Heart left ventricle (tissue), 13 donors: Measurements from ENCODE around the gene FZR1.

Experiments
- POLR2A ChIP-seq, 2 donors: fragments of 450-650 bp; IDR thresholded peaks; one replicate each; pipeline ENCODE4 v1.6.1; 2017; ENCODE audit warnings: antibody characterized with exemption in 2 of 2, mild to moderate bottlenecking in 2 of 2, moderate library complexity in 2 of 2
- TF ChIP-seq, protein P1 (sequence below), 12 donors: fragments of 200-600 bp; sonication (generic) in 4 of 12; IDR thresholded peaks; one replicate each; pipeline versions ENCODE4 v1.5.0 to v1.8.0; 2018 to 2022; ENCODE audit warnings: antibody characterized with exemption in 12 of 12, mild to moderate bottlenecking in 5 of 12
- donor health status: ischemic (EF 13 %, LVEDD 7.1; RV severe dilation, severe dysfunction).
- donor health status: DM: no; HTN: yes; CAD: no.
- donor health status: DM: no; HTN: no; CAD: no.
- donor health status: ischemic (EF 25% LVEDD 6.9; RV normal size, moderate dysfunction).
- donor health status: ischemic (EF 25% LVEDD 5.7; RV mildly dilated, moderate dysfunction).
- donor health status: ischemic (EF 35%, LVEDD 5.7; RV mildly dilated, moderate dysfunction).
- donor health status: nonischemic (EF 11% LVEDD 7.7; RV severe dilation, severe dysfunction).
- donor health status: DM: yes; HTN: yes; CAD: no.
- donor health status: PGD.
- donor health status: ischemic (EF 29% LVEDD 5.4; RV normal size, mild dysfunction).
- donor health status: nonischemic (EF 23%, LVEDD 6.1; RV moderate dilation, normal function).

GRCh38 chr19:3547767-3548282 lies 41.7 kb downstream of the FZR1 start:
- no peak for TF ChIP-seq POLR2A (IDR thresholded peaks at IDR 0.05)
- TF ChIP-seq, protein P1, sequence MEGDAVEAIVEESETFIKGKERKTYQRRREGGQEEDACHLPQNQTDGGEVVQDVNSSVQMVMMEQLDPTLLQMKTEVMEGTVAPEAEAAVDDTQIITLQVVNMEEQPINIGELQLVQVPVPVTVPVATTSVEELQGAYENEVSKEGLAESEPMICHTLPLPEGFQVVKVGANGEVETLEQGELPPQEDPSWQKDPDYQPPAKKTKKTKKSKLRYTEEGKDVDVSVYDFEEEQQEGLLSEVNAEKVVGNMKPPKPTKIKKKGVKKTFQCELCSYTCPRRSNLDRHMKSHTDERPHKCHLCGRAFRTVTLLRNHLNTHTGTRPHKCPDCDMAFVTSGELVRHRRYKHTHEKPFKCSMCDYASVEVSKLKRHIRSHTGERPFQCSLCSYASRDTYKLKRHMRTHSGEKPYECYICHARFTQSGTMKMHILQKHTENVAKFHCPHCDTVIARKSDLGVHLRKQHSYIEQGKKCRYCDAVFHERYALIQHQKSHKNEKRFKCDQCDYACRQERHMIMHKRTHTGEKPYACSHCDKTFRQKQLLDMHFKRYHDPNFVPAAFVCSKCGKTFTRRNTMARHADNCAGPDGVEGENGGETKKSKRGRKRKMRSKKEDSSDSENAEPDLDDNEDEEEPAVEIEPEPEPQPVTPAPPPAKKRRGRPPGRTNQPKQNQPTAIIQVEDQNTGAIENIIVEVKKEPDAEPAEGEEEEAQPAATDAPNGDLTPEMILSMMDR (IDR thresholded peaks at IDR 0.05), result peak in 2 of 12 donors; percentile 3
